ENCODE data around the gene FLYWCH2.
"Not testable (repeated sequence)": the region's sequence is repeated elsewhere in the genome, so short reads cannot be mapped to it uniquely, and the experiment has no call there.

FLYWCH2 gene

GRCh38 chr16:2937170-2937569 is 54.2 kb downstream of the FLYWCH2 start:
- intact Hi-C loops (cut with DNase I; ENCODE audit: low total_unique reads) = no loop called here
- no peak for TF ChIP-seq CTCF (IDR thresholded peaks at IDR 0.05)
- H3K27ac ChIP-seq = no peak overlapping the region
- no peaks in the 10 kb centered on the region for H3K4me1 ChIP-seq
- no peaks in the 10 kb centered on the region for H3K9me3 ChIP-seq
- no peak for DNase-seq
- H3K27me3 ChIP-seq = no peaks in the 10 kb centered on the region
- H3K36me3 ChIP-seq = peaks cover 82 to 97% (median 85%) of the 10 kb centered on the region in 3 donors
- H3K4me3 ChIP-seq = no peak overlapping the region

- Histone ChIP-seq H3K4me1 (no peaks in the 10 kb centered on the region), H3K27me3 (no peaks in the 10 kb centered on the region), H3K4me3 (no peak overlapping the region), H3K9me3 (no peaks in the 10 kb centered on the region), H3K36me3 (peaks cover 83 to 97% (median 89%) of the 10 kb centered on the region in 3 donors), H3K27ac (no peak overlapping the region)
- no peak for TF ChIP-seq CTCF (IDR thresholded peaks at IDR 0.05)
- DNase-seq = no peak
- intact Hi-C loops (cut with DNase I; ENCODE audit: low total_unique reads) = no loop called here
These were observed 55.2 kb downstream of the FLYWCH2 start for GRCh38 chr16:2938206-2938605.

GRCh38 chr16:2939968-2940367 is 57.0 kb downstream of the FLYWCH2 start:
- H3K9me3 ChIP-seq = no peaks in the 10 kb centered on the region
- no peak for DNase-seq
- peaks cover 65 to 95% (median 87%) of the 10 kb centered on the region in 3 donors for H3K36me3 ChIP-seq
- TF ChIP-seq CTCF (IDR thresholded peaks at IDR 0.05) = no peak
- H3K4me1 ChIP-seq = no peaks in the 10 kb centered on the region
- H3K27me3 ChIP-seq = no peaks in the 10 kb centered on the region
- intact Hi-C loops (cut with DNase I; ENCODE audit: low total_unique reads) = no loop called here
- no peak overlapping the region for H3K27ac ChIP-seq
- no peak overlapping the region for H3K4me3 ChIP-seq

- Histone ChIP-seq H3K4me1 (no peaks in the 10 kb centered on the region), H3K27ac (no peak overlapping the region), H3K4me3 (no peak overlapping the region), H3K9me3 (no peaks in the 10 kb centered on the region), H3K36me3 (peaks cover 48 to 81% (median 71%) of the 10 kb centered on the region in 3 donors), H3K27me3 (no peaks in the 10 kb centered on the region)
- intact Hi-C loops (cut with DNase I; ENCODE audit: low total_unique reads) = no loop called here
- no peak for DNase-seq
- TF ChIP-seq CTCF (IDR thresholded peaks at IDR 0.05) = no peak
These were observed 59.0 kb downstream of the FLYWCH2 start for GRCh38 chr16:2942045-2942444.

GRCh38 chr16:2943716-2944115 is 60.7 kb downstream of the FLYWCH2 start:
- H3K4me1 ChIP-seq; H3K27me3 ChIP-seq; DNase-seq; H3K4me3 ChIP-seq; H3K27ac ChIP-seq; intact Hi-C loops (cut with DNase I; ENCODE audit: low total_unique reads); H3K9me3 ChIP-seq: not testable (repeated sequence)
- H3K36me3 ChIP-seq = peaks cover 33 to 72% (median 57%) of the 10 kb centered on the region in 3 donors

GRCh38 chr16:2946649-2947048 is 63.6 kb downstream of the FLYWCH2 start:
- no peak overlapping the region for H3K27ac ChIP-seq
- no peak for DNase-seq
- no peak for TF ChIP-seq CTCF (IDR thresholded peaks at IDR 0.05)
- H3K9me3 ChIP-seq = no peaks in the 10 kb centered on the region
- H3K27me3 ChIP-seq = no peaks in the 10 kb centered on the region
- peaks cover 13 to 57% (median 41%) of the 10 kb centered on the region in 3 donors for H3K36me3 ChIP-seq
- intact Hi-C loops (cut with DNase I; ENCODE audit: low total_unique reads) = no loop called here
- H3K4me3 ChIP-seq = no peak overlapping the region
- no peaks in the 10 kb centered on the region for H3K4me1 ChIP-seq
